HepG2 (cell line): Measurements from ENCODE around the gene UQCC5. TPM values are rescaled to one million over a fixed set of nuclear protein-coding genes. Genes with fewer than 3 reads are reported as not detected.

ENCODE experiments used
- ATAC-seq: fragments of 200-7000 bp; cut with Tn5 transposase; 3 replicates; pipeline ENCODE4 v1.9.1; 2020; ENCODE audit warnings: mild to moderate bottlenecking, moderate library complexity
- BruUV-seq: library from RNA; stranded (reverse); fragments of 400-500 nt; replicated peaks from 2 replicates; lab custom pipeline; 2021; lab: Mats Ljungman, UMichigan
- CTCF ChIA-PET: fragments of 300-600 bp; formaldehyde crosslinking; extraction: SDS; loops from one replicate; lab custom pipeline; 2021; ENCODE audit warnings: low total read pairs, inconsistent platforms, low intra/inter-chr PET ratio; lab: Yijun Ruan, JAX
- POLR2A ChIA-PET: fragments of 350-600 bp; sonication (Branson Sonifier 250); formaldehyde crosslinking; loops from one replicate; lab custom pipeline; 2020; ENCODE audit warnings: antibody characterized with exemption, inconsistent platforms; lab: Yijun Ruan, JAX
- DNase-seq: peaks from one replicate; pipeline ENCODE4 v3.0.0-alpha.2; 2015; ENCODE audit warnings: low spot score
- FAIRE-seq: peaks from 3 replicates; lab custom pipeline; 2011; peaks lifted over from hg19 to GRCh38; lab: Jason Lieb, UNC
- H2AFZ ChIP-seq: one replicate; pipeline ENCODE4 v1.6.1; 2011; ENCODE audit warnings: low read length, inconsistent platforms
- H3K27ac ChIP-seq: fragments of 300-600 bp; 3 replicates; pipeline ENCODE4 v1.8.0; 2011; ENCODE audit warnings: mixed run types, mild to moderate bottlenecking, mixed read lengths, low read length, inconsistent platforms; ENCODE audit not compliant: insufficient read depth; ENCODE audit errors: extremely low read length
- H3K27me3 ChIP-seq, 2 experiments: fragments of 200-600 bp in 1 of 2; 2 replicates in 1 of 2; 3 replicates in 1 of 2; pipeline versions ENCODE4 v1.6.0 to v1.8.0; 2011; ENCODE audit warnings: low read length in 2 of 2, mild to moderate bottlenecking in 2 of 2, moderate library complexity in 2 of 2, inconsistent platforms in 1 of 2; ENCODE audit not compliant: insufficient read depth in 2 of 2, control insufficient read depth in 1 of 2
- H3K36me3 ChIP-seq, 2 experiments: fragments of 200-600 bp in 1 of 2; replicated peaks in 1 of 2; 2 replicates in 1 of 2; 3 replicates in 1 of 2; pipeline versions ENCODE4 v1.5.1 to v1.8.0; 2011; ENCODE audit warnings: low read length in 2 of 2, inconsistent platforms in 1 of 2; ENCODE audit not compliant: insufficient read depth in 2 of 2, control insufficient read depth in 1 of 2
- H3K4me1 ChIP-seq: 2 replicates; pipeline ENCODE4 v1.5.1; 2012; ENCODE audit warnings: low read length, inconsistent platforms; ENCODE audit not compliant: insufficient read depth
- H3K4me2 ChIP-seq: 2 replicates; pipeline ENCODE4 v1.6.0; 2011; ENCODE audit warnings: low read depth, low read length, inconsistent platforms
- H3K4me3 ChIP-seq, 3 experiments: fragments of 200-600 bp in 1 of 3; sonication (generic), shearing (Covaris generic) in 1 of 3; replicated peaks in 1 of 3; 2 replicates each; pipeline ENCODE4 v1.5.1; 2011 to 2016; ENCODE audit warnings: low read length in 3 of 3, inconsistent platforms in 2 of 3, low read depth in 2 of 3, mild to moderate bottlenecking in 2 of 3, control low read depth in 1 of 3, mixed read lengths in 1 of 3; ENCODE audit not compliant: insufficient read depth in 1 of 3
- H3K79me2 ChIP-seq: one replicate; pipeline ENCODE4 v1.6.1; 2011; ENCODE audit warnings: low read length, inconsistent platforms; ENCODE audit not compliant: insufficient read depth
- H3K9ac ChIP-seq: 2 replicates; pipeline ENCODE4 v1.6.0; 2011; ENCODE audit warnings: mild to moderate bottlenecking, low read depth, low read length, inconsistent platforms; ENCODE audit not compliant: insufficient read depth
- H3K9me3 ChIP-seq: 2 replicates; pipeline ENCODE4 v1.5.1; 2012; ENCODE audit warnings: mild to moderate bottlenecking, low read length
- H4K20me1 ChIP-seq: 2 replicates; pipeline ENCODE4 v1.6.0; 2011; ENCODE audit warnings: inconsistent platforms, mild to moderate bottlenecking, low read length, moderate library complexity; ENCODE audit not compliant: insufficient read depth
- CHD4 ChIP-seq: fragments of 200-600 bp; sonication (generic); IDR thresholded peaks from 2 replicates; pipeline ENCODE4 v1.7.0; 2017; ENCODE audit warnings: mild to moderate bottlenecking, low read length, borderline replicate concordance
- CTCF ChIP-seq: sonication (generic); formaldehyde crosslinking; IDR thresholded peaks from 2 replicates; pipeline ENCODE4 v1.5.0; 2020; ENCODE audit warnings: mild to moderate bottlenecking, missing genetic modification reagents, moderate library complexity
- RELA ChIP-seq: sonication (generic); formaldehyde crosslinking; IDR thresholded peaks from 2 replicates; pipeline ENCODE4 v1.4.0; 2020; ENCODE audit warnings: missing genetic modification reagents
- ZNF138 ChIP-seq: sonication (generic); formaldehyde crosslinking; IDR thresholded peaks from 2 replicates; pipeline ENCODE4 v1.5.0; 2020; ENCODE audit warnings: mild to moderate bottlenecking, low read depth, missing genetic modification reagents
- ZNF605 ChIP-seq: sonication (generic); formaldehyde crosslinking; IDR thresholded peaks from 2 replicates; pipeline ENCODE4 v1.8.0; 2022; ENCODE audit warnings: mild to moderate bottlenecking, missing genetic modification reagents
- WGBS: methylation state at CpG from one replicate; pipeline ENCODE4 v1.1.6; 2017; ENCODE audit warnings: low lambda C conversion rate; 5-methylcytosine and 5-hydroxymethylcytosine counted together
- in situ Hi-C: cut with HindIII; loops from 2 replicates; pipeline ENCODE4 v1.10.0; 2017; ENCODE audit warnings: low pct_unique_long_range_greater_than_20kb; ENCODE audit not compliant: extremely low pct_ligation_motif_present
- intact Hi-C: fragments of 100-400 bp; cut with micrococcal nuclease; formaldehyde crosslinking; loops from one replicate; pipeline ENCODE4 v1.10.0; 2022; ENCODE audit not compliant: unreplicated experiment
- polyA plus RNA-seq, 8 experiments: library from polyadenylated mRNA; depleted of rRNA in 3 of 8; stranded (reverse) in 7 of 8; unstranded in 1 of 8; fragments of >200 nt; fragmentation: Illumina TruSeq in 4 of 8; extraction: Trizol in 4 of 8; gene quantifications; 2 replicates each; pipeline versions ENCODE4 v1.2.1 to v1.2.3, GENCODE V29; 2011 to 2016; ENCODE audit warnings: low read depth in 4 of 8, missing spikeins in 1 of 8, mixed read lengths in 1 of 8; ENCODE audit not compliant: insufficient read depth in 1 of 8
- total RNA-seq, 5 experiments: library from RNA; depleted of rRNA; stranded (reverse); fragments of >200 nt; fragmentation: Illumina TruSeq; extraction: Trizol; gene quantifications; 2 replicates each; pipeline ENCODE4 v1.2.3, GENCODE V29; 2016; ENCODE audit warnings: low read depth in 1 of 5

UQCC5 gene
- total and polyA plus RNA-seq, 2 of the 13 experiments (the other 11 are each of a cell fraction or from before 2014, with no cell fraction given): 15.4 to 29.5 TPM

- TF ChIP-seq ZNF138 (CRISPR knock-in tag) (no peak), ZNF605 (no peak)
- TF ChIP-seq, all 625 proteins: peak for 2
Observed at GRCh38 chr3:52493232-52494017, 43.0 kb upstream of the UQCC5 start (continued).

GRCh38 chr3:52494445-52494844, 42.0 kb upstream of the UQCC5 start:
- H3K4me3 ChIP-seq: no peak overlapping the region
- no peaks in the 10 kb centered on the region for H3K9me3 ChIP-seq
- no peak overlapping the region for H3K27ac ChIP-seq
- intact Hi-C loops (no loop called here), in situ Hi-C loops (no loop called here)
- no peaks in the 10 kb centered on the region for H3K79me2 ChIP-seq
- FAIRE-seq (no peak), ATAC-seq (peak; percentile 1; the same call in 2 of the 3 replicates), DNase-seq (no peak)
- H3K27me3 ChIP-seq: peaks cover 7 to 19% of the 10 kb centered on the region in 2 experiments; a peak in 3 of 5 replicates
- no peak for TF ChIP-seq RELA (CRISPR knock-in tag)
- no peak for TF ChIP-seq CHD4
- 0 out of 2 replicates have a peak, but pooled peaks have one; percentile 6 for TF ChIP-seq CTCF (CRISPR knock-in tag)
- H4K20me1 ChIP-seq: no peaks in the 10 kb centered on the region; the same call in 1 of the 2 replicates
- no TSS peak for BruUV-seq
- 82% methylated on average over 6 of the region's 7 CpGs for WGBS
- H3K4me1 ChIP-seq: peaks cover 23% of the 10 kb centered on the region
- H3K4me2 ChIP-seq: no peak overlapping the region
- ChIA-PET POLR2A (no interaction called here), CTCF (no interaction called here)
- peaks cover 11 to 20% of the 10 kb centered on the region in 2 experiments for H3K36me3 ChIP-seq
- no peak overlapping the region for H2AFZ ChIP-seq
- no peak overlapping the region for H3K9ac ChIP-seq
